Pancreas (tissue), 10 donors: ENCODE data around the gene NPHP4. TPM values are rescaled to one million over a fixed set of nuclear protein-coding genes. Genes with fewer than 3 reads are reported as not detected.

ENCODE experiments used
- ATAC-seq, 4 donors: fragments of 200-7000 bp; cut with Tn5 transposase; one replicate each; pipeline versions ENCODE4 v1.8.0 to v1.9.1; 2020; ENCODE audit warnings: mild to moderate bottlenecking in 4 of 4, moderate library complexity in 4 of 4
- DNase-seq, 6 donors: peaks; one replicate each; pipeline ENCODE4 v3.0.0-alpha.2; 2020
- FAIRE-seq: peaks from 2 replicates; lab custom pipeline; 2012; peaks lifted over from hg19 to GRCh38; lab: Jason Lieb, UNC
- H3K27ac ChIP-seq, 4 donors: fragments of 200-600 bp; sonication (generic); 1 replicate in 3 of 4; 2 replicates in 1 of 4; pipeline versions ENCODE4 v1.5.0 to v1.8.0; 2020
- H3K27me3 ChIP-seq, 4 donors: fragments of 200-600 bp; one replicate each; pipeline ENCODE4 v1.8.0; 2021
- H3K36me3 ChIP-seq, 3 donors: fragments of 200-600 bp; sonication (generic) in 1 of 3; one replicate each; pipeline versions ENCODE4 v1.5.0 to v1.8.0; 2020 to 2021
- H3K4me1 ChIP-seq, 3 donors: fragments of 200-600 bp; one replicate each; pipeline ENCODE4 v1.8.0; 2021
- H3K4me3 ChIP-seq, 4 donors: fragments of 200-600 bp; sonication (generic) in 2 of 4; one replicate each; pipeline versions ENCODE4 v1.5.0 to v1.8.0; 2020 to 2021
- H3K9me3 ChIP-seq, 4 donors: fragments of 200-600 bp; one replicate each; pipeline ENCODE4 v1.8.0; 2021
- WGBS, 2 donors: extraction: QIAGEN DNeasy Blood & Tissue Kit; methylation state at CpG; one replicate each; pipeline ENCODE4 v1.1.7; 2013; 5-methylcytosine and 5-hydroxymethylcytosine counted together
- intact Hi-C, 3 donors: fragments of 100-400 bp; cut with DNase I; formaldehyde crosslinking; loops; one replicate each; pipeline versions ENCODE4 v1.11.1 to v1.14.2; 2022
- polyA plus RNA-seq, 2 donors: library from polyadenylated mRNA; stranded (reverse); fragments of 200-250 nt; gene quantifications; one replicate each; pipeline ENCODE4 v1.2.3, GENCODE V29; 2013
- total RNA-seq, 6 donors: library from RNA; stranded (reverse); fragmentation: NEBNext Ultra II Directional in 4 of 6; extraction: Animal tissue kit (Norgen Biotek cat#: 25700) in 4 of 6; gene quantifications; one replicate each; pipeline versions ENCODE4 v1.2.1 to v1.2.4, GENCODE V29; 2021 to 2023
- TF ChIP-seq, protein P1 (sequence below), 4 donors: fragments of 200-600 bp; sonication (generic) in 3 of 4; IDR thresholded peaks; one replicate each; pipeline versions ENCODE4 v1.5.0 to v1.8.0; 2021; ENCODE audit warnings: antibody characterized with exemption in 4 of 4
- donor health status: healthy with polysubstance abuse.
- donor health status: DM: no; HTN: no; CAD: no; lungs with moderate emphysema.
- donor health status: DM: no; HTN: no; CAD: no.
- donor health status: control.
- donor health status: control.
- donor health status: Bipolar disorder and iron deficiency.
- donor health status: DM: yes; HTN: yes; CAD: no.
- donor health status: DM: no; HTN: no; CAD: no.
- donor health status: DM: no; HTN: no; CAD: no.
- donor health status: DM: yes; HTN: yes; CAD: no.

NPHP4 gene
- total and polyA plus RNA-seq, 8 donors = 4.0 to 9.7 (median 5.7) TPM

DNA sequence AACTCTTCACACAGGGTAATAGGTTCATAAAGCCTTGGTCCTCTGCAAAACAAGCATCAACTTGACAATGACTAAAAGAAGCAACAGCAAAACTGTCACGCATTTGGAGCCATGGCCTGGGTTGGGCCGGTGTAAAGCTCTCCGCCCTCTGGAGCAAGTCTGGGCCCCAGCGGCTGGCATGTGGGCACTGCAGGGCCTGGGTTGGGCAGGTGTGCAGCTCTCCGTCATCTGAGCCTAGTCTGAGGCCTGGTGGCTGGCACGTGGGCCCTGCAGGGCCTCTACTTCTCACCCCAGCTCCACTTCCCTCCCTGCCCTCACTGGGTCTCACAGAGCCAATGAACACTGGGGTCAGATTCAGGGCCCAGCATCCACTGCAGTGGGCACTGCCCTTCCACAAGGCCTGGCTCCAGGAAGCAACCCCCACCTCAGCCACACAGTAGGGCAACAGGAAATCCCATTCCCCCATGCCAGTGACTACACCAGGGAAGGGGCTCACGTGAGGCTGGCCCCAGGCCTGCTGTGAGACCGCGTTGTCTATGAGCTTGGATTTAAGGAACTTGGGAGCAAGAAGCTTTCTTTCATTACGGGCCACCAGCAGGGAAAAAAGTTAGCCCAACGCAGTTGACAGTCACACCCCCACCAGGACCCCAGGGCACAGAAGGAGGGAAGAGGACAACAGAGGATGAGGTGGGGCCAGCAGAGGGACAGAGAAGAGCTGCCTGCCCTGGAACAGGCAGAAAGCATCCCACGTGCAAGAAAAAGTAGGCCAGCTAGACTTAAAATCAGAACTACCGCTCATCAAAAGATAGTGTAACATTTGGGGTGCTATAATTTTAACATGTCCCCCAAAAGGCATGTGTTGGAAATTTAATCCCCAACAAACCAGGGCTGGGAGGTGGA is 52.7 kb downstream of the NPHP4 start:
- ATAC-seq (no peak), DNase-seq (no peak), FAIRE-seq (no peak)
- no peak overlapping the region for H3K4me3 ChIP-seq
- no peaks in the 10 kb centered on the region for H3K36me3 ChIP-seq
- 93 to 98% methylated on average over 13 of the region's 13 CpGs for WGBS, 2 donors
- no peaks in the 10 kb centered on the region for H3K27me3 ChIP-seq
- intact Hi-C loops = no loop called here
- TF ChIP-seq, protein P1, sequence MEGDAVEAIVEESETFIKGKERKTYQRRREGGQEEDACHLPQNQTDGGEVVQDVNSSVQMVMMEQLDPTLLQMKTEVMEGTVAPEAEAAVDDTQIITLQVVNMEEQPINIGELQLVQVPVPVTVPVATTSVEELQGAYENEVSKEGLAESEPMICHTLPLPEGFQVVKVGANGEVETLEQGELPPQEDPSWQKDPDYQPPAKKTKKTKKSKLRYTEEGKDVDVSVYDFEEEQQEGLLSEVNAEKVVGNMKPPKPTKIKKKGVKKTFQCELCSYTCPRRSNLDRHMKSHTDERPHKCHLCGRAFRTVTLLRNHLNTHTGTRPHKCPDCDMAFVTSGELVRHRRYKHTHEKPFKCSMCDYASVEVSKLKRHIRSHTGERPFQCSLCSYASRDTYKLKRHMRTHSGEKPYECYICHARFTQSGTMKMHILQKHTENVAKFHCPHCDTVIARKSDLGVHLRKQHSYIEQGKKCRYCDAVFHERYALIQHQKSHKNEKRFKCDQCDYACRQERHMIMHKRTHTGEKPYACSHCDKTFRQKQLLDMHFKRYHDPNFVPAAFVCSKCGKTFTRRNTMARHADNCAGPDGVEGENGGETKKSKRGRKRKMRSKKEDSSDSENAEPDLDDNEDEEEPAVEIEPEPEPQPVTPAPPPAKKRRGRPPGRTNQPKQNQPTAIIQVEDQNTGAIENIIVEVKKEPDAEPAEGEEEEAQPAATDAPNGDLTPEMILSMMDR (IDR thresholded peaks at IDR 0.05) = no peak
- H3K9me3 ChIP-seq = no peaks in the 10 kb centered on the region
- no peaks in the 10 kb centered on the region for H3K4me1 ChIP-seq
- no peak overlapping the region for H3K27ac ChIP-seq

DNA sequence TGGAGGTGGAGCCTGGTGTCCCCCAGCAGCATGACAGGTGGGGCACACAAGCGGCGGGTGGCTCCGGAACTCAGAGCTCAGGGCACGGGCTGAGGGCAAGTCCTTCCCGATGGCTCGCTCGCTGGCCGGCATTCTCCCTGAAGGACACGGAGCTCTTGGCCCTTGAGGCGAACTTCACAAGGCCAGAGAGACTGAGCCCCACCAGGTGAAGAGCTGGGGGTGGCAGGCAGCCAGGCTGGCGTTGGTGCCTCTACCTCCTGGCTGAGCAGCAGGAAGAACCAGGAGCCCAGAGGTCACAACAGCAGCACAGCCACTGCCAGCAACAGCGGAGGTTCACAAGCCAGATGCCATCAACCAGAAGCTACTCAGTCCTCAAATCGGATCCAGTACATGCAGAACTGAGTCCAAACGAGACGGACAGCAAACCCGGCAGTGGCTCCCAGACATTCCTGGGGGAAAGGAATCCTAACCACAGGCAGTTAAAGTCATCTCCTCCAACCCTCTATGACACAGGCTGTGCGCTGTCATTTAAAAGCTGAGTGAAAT is 54.1 kb downstream of the NPHP4 start:
- WGBS, 2 donors = 93 to 94% methylated on average over 17 of the region's 17 CpGs
- Histone ChIP-seq H3K27ac (no peak overlapping the region), H3K27me3 (no peaks in the 10 kb centered on the region), H3K9me3 (no peaks in the 10 kb centered on the region), H3K4me3 (no peak overlapping the region), H3K36me3 (no peaks in the 10 kb centered on the region), H3K4me1 (no peaks in the 10 kb centered on the region)
- intact Hi-C loops = no loop called here
- TF ChIP-seq, protein P1 (IDR thresholded peaks at IDR 0.05) = no peak
- DNase-seq = no peak
- FAIRE-seq = no peak
- no peak for ATAC-seq

DNA sequence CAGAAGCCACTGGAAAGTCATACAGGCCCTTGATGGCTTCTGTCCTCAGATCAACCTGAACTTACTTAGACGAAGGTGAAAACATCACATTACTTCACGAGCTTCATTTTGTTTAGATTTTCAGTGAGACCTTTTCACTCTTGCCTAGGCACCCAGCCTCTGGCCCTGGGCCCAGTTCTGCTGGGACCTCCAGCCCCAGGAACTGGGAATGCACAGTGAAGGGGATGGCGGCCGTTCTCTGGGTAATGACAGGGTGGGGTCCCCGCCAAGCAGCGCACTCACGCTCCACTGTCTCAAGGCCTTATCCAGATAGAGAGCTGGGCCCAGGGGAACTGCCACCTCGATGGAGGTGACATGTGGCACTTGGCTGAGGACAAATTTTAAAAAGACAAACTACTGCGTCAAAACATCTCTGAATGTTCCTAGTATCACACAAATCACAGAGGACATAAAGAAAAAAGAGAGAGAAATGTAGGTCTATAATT is 54.8 kb downstream of the NPHP4 start:
- Histone ChIP-seq H3K27me3 (no peaks in the 10 kb centered on the region), H3K4me1 (no peaks in the 10 kb centered on the region), H3K27ac (no peak overlapping the region), H3K36me3 (no peaks in the 10 kb centered on the region), H3K9me3 (no peaks in the 10 kb centered on the region), H3K4me3 (no peak overlapping the region)
- no peak for ATAC-seq
- DNase-seq = no peak
- WGBS, 2 donors = 87 to 91% methylated on average over 9 of the region's 9 CpGs
- intact Hi-C loops = no loop called here
- TF ChIP-seq, protein P1 (IDR thresholded peaks at IDR 0.05) = no peak
- no peak for FAIRE-seq

DNA sequence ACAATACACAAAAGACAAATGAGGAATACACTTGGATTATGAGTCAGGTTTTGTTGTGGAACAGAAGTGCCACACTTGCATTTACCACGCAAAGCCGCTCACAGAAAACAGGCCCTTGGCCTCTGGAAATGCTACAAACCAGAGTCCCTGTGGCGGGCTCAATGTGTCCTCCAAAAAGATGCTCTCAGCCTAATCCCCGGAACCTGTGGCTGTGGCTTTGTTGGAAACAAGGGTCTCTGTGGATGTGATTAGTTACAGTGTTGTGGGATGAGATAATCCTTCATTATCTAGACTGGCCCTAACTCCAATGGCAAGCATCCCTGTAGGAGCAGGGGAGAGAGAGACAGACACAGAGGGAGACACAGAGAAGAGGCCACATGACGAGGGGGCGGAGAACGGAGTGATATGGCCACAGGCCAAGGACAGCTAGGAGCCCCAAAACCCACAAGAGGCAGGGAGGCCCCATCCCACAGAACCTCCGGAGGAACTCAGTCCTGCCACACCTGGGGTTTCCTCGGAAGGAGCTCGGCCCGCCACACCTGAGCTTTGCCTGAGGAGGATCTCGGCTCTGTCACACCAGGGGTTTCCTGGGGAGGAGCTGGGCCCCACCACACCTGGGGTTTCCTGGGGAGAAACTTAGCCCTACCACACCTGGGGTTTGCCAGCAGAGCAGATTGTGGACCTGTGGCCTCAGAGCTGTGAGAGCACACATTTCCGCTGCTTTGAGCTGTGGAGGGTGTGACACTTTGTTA is 55.4 kb downstream of the NPHP4 start:
- TF ChIP-seq, protein P1 (IDR thresholded peaks at IDR 0.05) = no peak
- FAIRE-seq (no peak), DNase-seq (no peak), ATAC-seq (no peak)
- intact Hi-C loops = no loop called here
- H3K4me1 ChIP-seq = no peaks in the 10 kb centered on the region
- no peak overlapping the region for H3K27ac ChIP-seq
- H3K9me3 ChIP-seq = no peaks in the 10 kb centered on the region
- H3K4me3 ChIP-seq = no peak overlapping the region
- H3K36me3 ChIP-seq = no peaks in the 10 kb centered on the region
- WGBS, 2 donors = 94 to 96% methylated on average over 13 of the region's 13 CpGs
- H3K27me3 ChIP-seq = no peaks in the 10 kb centered on the region
